ENCODE data around the gene SIGLEC15. TPM values are rescaled to one million over a fixed set of nuclear protein-coding genes. Genes with fewer than 3 reads are reported as not detected.

The SIGLEC15 gene
- total and polyA plus RNA-seq, 2 donors (not counting 1 experiment from before 2014, with no cell fraction given) = not detected

DNA sequence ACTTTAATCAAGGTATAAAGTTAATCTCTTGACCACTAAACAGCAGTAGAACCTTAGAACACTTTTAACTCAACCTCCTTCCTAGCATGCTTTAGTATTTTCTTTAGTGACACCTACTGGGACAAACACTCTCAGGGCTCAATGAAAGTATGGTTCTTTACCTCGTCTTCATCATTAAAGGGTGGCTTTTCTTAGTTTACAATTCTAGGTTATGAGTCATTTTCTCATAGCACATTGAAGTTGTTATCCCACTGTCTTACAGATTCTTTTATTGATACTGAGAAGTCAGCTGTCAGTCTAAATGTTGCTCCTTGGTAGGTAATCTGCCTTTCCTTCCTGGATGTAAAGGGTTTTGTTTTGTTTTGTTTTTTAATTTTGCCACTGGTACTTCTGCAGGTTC is 38.0 kb downstream of the SIGLEC15 start:
- no peak overlapping the region for H3K4me3 Mint-ChIP-seq
- POLR2A ChIA-PET = no interaction called here
- no peaks in the 10 kb centered on the region for H3K4me1 ChIP-seq (ENCODE audit: control insufficient read depth in 2 of 2, insufficient read depth in 2 of 2, low read length in 2 of 2)
- H3K4me3 ChIP-seq (ENCODE audit: control extremely low read depth in 1 of 5, extremely low read depth in 1 of 5, insufficient read depth in 1 of 5, low read depth in 2 of 5, low read length in 4 of 5) = no peak overlapping the region
- H4K20me1 ChIP-seq (ENCODE audit: control insufficient read depth, insufficient read depth, low read length, poor library complexity, severe bottlenecking) = no peaks in the 10 kb centered on the region
- peaks cover 27 to 81% of the 10 kb centered on the region in 2 experiments for H3K36me3 ChIP-seq (replicated peaks in 1 of 2; ENCODE audit: control extremely low read depth in 1 of 2, control insufficient read depth in 1 of 2, extremely low read depth in 1 of 2, insufficient read depth in 2 of 2, low read length in 1 of 2)
- no peaks in the 10 kb centered on the region for H3K4me1 Mint-ChIP-seq
- H3K79me2 ChIP-seq (ENCODE audit: control insufficient read depth, insufficient read depth, low read length) = no peaks in the 10 kb centered on the region
- no peaks in the 10 kb centered on the region for H3K9me3 ChIP-seq (ENCODE audit: control extremely low read depth in 1 of 3, control insufficient read depth in 2 of 3, insufficient read depth in 1 of 3, low read length in 2 of 3)
- no CpG with 5 or more reads among the region's 1 CpG for WGBS (ENCODE audit: insufficient coverage)
- no peak overlapping the region for H3K9ac ChIP-seq (ENCODE audit: low read length)
- intact Hi-C loops (cut with micrococcal nuclease) = no loop called here
- no peaks in the 10 kb centered on the region for H3K9me3 Mint-ChIP-seq (ENCODE audit: insufficient read depth)
- H3K27ac ChIP-seq (ENCODE audit: low read length in 2 of 2) = no peak overlapping the region
- no peaks in the 10 kb centered on the region for H3K27me3 ChIP-seq (replicated peaks in 1 of 4; ENCODE audit: control extremely low read depth in 1 of 4, control insufficient read depth in 3 of 4, insufficient read depth in 4 of 4, low read length in 3 of 4)
- no peak for DNase-seq
- H2AFZ ChIP-seq (ENCODE audit: insufficient read depth, low read depth, low read length, poor library complexity, severe bottlenecking) = no peak overlapping the region
- TF ChIP-seq EZH2 (IDR thresholded peaks at IDR 0.05; ENCODE audit: borderline replicate concordance, insufficient read depth, low read depth, low read length, poor library complexity, severe bottlenecking) = no peak
- TF ChIP-seq, protein P1, sequence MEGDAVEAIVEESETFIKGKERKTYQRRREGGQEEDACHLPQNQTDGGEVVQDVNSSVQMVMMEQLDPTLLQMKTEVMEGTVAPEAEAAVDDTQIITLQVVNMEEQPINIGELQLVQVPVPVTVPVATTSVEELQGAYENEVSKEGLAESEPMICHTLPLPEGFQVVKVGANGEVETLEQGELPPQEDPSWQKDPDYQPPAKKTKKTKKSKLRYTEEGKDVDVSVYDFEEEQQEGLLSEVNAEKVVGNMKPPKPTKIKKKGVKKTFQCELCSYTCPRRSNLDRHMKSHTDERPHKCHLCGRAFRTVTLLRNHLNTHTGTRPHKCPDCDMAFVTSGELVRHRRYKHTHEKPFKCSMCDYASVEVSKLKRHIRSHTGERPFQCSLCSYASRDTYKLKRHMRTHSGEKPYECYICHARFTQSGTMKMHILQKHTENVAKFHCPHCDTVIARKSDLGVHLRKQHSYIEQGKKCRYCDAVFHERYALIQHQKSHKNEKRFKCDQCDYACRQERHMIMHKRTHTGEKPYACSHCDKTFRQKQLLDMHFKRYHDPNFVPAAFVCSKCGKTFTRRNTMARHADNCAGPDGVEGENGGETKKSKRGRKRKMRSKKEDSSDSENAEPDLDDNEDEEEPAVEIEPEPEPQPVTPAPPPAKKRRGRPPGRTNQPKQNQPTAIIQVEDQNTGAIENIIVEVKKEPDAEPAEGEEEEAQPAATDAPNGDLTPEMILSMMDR (IDR thresholded peaks at IDR 0.05) = no peak
- H3K27me3 Mint-ChIP-seq = no peaks in the 10 kb centered on the region
- no peak overlapping the region for H3K4me2 ChIP-seq (replicated peaks; ENCODE audit: low read depth, low read length, poor library complexity, severe bottlenecking)
- no peak overlapping the region for H3K27ac Mint-ChIP-seq
- CTCF ChIA-PET = interaction anchor here (0.5 to 1.4 kb wide), 2 partner anchors 16 to 20 kb away, joined by 3 to 7 read pairs; no protein-coding TSS in a partner anchor
- ATAC-seq (ENCODE audit: low read depth) = no peak

DNA sequence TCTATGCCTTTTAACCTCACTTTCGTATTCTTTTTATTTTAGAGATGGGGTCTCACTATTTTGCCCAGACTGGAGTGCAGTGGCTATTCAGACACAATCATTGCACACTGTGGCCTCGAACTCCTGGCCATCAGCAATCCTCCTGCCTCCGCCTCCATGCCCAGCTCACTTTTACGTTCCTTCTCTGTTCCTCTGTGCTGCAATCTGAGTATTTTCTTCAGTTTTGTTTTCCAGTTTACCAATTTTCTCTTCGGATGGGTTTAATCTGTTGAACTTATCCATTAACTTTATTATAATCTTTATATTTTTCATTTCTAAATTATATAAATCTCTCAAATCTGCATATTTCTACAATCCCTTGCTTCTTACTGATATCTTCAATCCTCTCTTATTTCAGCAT is 38.6 kb downstream of the SIGLEC15 start:
- ATAC-seq (ENCODE audit: low read depth) = no peak
- H3K27me3 Mint-ChIP-seq = no peaks in the 10 kb centered on the region
- Histone ChIP-seq H4K20me1 (ENCODE audit: control insufficient read depth, insufficient read depth, low read length, poor library complexity, severe bottlenecking) (no peaks in the 10 kb centered on the region), H3K4me2 (replicated peaks; ENCODE audit: low read depth, low read length, poor library complexity, severe bottlenecking) (no peak overlapping the region), H3K4me3 (ENCODE audit: control extremely low read depth in 1 of 5, extremely low read depth in 1 of 5, insufficient read depth in 1 of 5, low read depth in 2 of 5, low read length in 4 of 5) (no peak overlapping the region), H3K4me1 (ENCODE audit: control insufficient read depth in 2 of 2, insufficient read depth in 2 of 2, low read length in 2 of 2) (no peaks in the 10 kb centered on the region), H2AFZ (ENCODE audit: insufficient read depth, low read depth, low read length, poor library complexity, severe bottlenecking) (no peak overlapping the region), H3K36me3 (replicated peaks in 1 of 2; ENCODE audit: control extremely low read depth in 1 of 2, control insufficient read depth in 1 of 2, extremely low read depth in 1 of 2, insufficient read depth in 2 of 2, low read length in 1 of 2) (peaks cover 27 to 75% of the 10 kb centered on the region in 2 experiments), H3K9me3 (ENCODE audit: control extremely low read depth in 1 of 3, control insufficient read depth in 2 of 3, insufficient read depth in 1 of 3, low read length in 2 of 3) (no peaks in the 10 kb centered on the region), H3K27ac (ENCODE audit: low read length in 2 of 2) (no peak overlapping the region), H3K27me3 (replicated peaks in 1 of 4; ENCODE audit: control extremely low read depth in 1 of 4, control insufficient read depth in 3 of 4, insufficient read depth in 4 of 4, low read length in 3 of 4) (no peaks in the 10 kb centered on the region), H3K9ac (ENCODE audit: low read length) (no peak overlapping the region), H3K79me2 (ENCODE audit: control insufficient read depth, insufficient read depth, low read length) (no peaks in the 10 kb centered on the region)
- no peaks in the 10 kb centered on the region for H3K4me1 Mint-ChIP-seq
- no peak for DNase-seq
- ChIA-PET CTCF (interaction anchor here (0.5 to 6.0 kb wide), 2 partner anchors 15 to 19 kb away, joined by 7 to 36 read pairs; no protein-coding TSS in a partner anchor), POLR2A (no interaction called here)
- TF ChIP-seq, protein P1 (IDR thresholded peaks at IDR 0.05) = no peak
- no peak for TF ChIP-seq EZH2 (IDR thresholded peaks at IDR 0.05; ENCODE audit: borderline replicate concordance, insufficient read depth, low read depth, low read length, poor library complexity, severe bottlenecking)
- no peak overlapping the region for H3K4me3 Mint-ChIP-seq
- no peaks in the 10 kb centered on the region for H3K9me3 Mint-ChIP-seq (ENCODE audit: insufficient read depth)
- no peak overlapping the region for H3K27ac Mint-ChIP-seq
- intact Hi-C loops (cut with micrococcal nuclease) = no loop called here
- WGBS (ENCODE audit: insufficient coverage) = 100% methylated on average over 4 of the region's 5 CpGs
